MM.1S (cell line): ENCODE results near the gene PTPRD.

Experiments
- DNase-seq: peaks from one replicate; pipeline ENCODE4 v3.0.0-alpha.2; 2015
- H2AFZ ChIP-seq: fragments of 300-600 bp; sonication (generic); 2 replicates; pipeline ENCODE4 v1.6.0; 2016; ENCODE audit warnings: antibody characterized with exemption, low read length
- H3F3A ChIP-seq: fragments of 300-600 bp; sonication (generic); 2 replicates; pipeline ENCODE4 v1.6.1; 2016; ENCODE audit warnings: mild to moderate bottlenecking, antibody characterized with exemption, low read length, moderate library complexity, mixed read lengths; ENCODE audit not compliant: insufficient read depth
- H3K27ac ChIP-seq: fragments of 300-600 bp; sonication (generic); 2 replicates; pipeline ENCODE4 v1.5.1; 2016; ENCODE audit warnings: mild to moderate bottlenecking, low read length
- H3K27me3 ChIP-seq: fragments of 300-600 bp; sonication (generic); replicated peaks from 2 replicates; pipeline ENCODE4 v1.6.0; 2016; ENCODE audit warnings: low read length; ENCODE audit not compliant: insufficient read depth
- H3K36me3 ChIP-seq: fragments of 300-600 bp; sonication (generic); replicated peaks from 2 replicates; pipeline ENCODE4 v1.6.1; 2016; ENCODE audit warnings: mild to moderate bottlenecking, low read length, mixed read lengths; ENCODE audit not compliant: insufficient read depth
- H3K4me1 ChIP-seq: fragments of 300-600 bp; sonication (generic); 2 replicates; pipeline ENCODE4 v1.6.1; 2016; ENCODE audit warnings: low read length, mixed read lengths
- H3K4me2 ChIP-seq: fragments of 300-600 bp; sonication (generic); 2 replicates; pipeline ENCODE4 v1.6.0; 2016; ENCODE audit warnings: low read depth, low read length
- H3K4me3 ChIP-seq: fragments of 300-600 bp; sonication (generic); 2 replicates; pipeline ENCODE4 v1.5.1; 2016; ENCODE audit warnings: low read length, mixed read lengths
- H3K79me2 ChIP-seq: fragments of 300-600 bp; sonication (generic); 2 replicates; pipeline ENCODE4 v1.6.1; 2016; ENCODE audit warnings: mixed run types, low read length, mixed read lengths
- H3K9ac ChIP-seq: fragments of 300-600 bp; sonication (generic); 2 replicates; pipeline ENCODE4 v1.6.1; 2016; ENCODE audit warnings: low read length, mixed read lengths
- H3K9me2 ChIP-seq: fragments of 300-600 bp; sonication (generic); replicated peaks from 2 replicates; pipeline ENCODE4 v1.6.1; 2016; ENCODE audit warnings: mild to moderate bottlenecking, low read length, mixed read lengths; ENCODE audit not compliant: insufficient read depth
- H3K9me3 ChIP-seq: fragments of 300-600 bp; sonication (generic); replicated peaks from 2 replicates; pipeline ENCODE4 v1.6.1; 2016; ENCODE audit warnings: mild to moderate bottlenecking, low read length, mixed read lengths; ENCODE audit not compliant: insufficient read depth
- H4K20me1 ChIP-seq: fragments of 300-600 bp; sonication (generic); 2 replicates; pipeline ENCODE4 v1.6.1; 2016; ENCODE audit warnings: mild to moderate bottlenecking, low read length, moderate library complexity, mixed read lengths; ENCODE audit not compliant: insufficient read depth
- CTCF ChIP-seq: fragments of 300-600 bp; sonication (generic); IDR thresholded peaks from 2 replicates; pipeline ENCODE4 v1.5.1; 2016; ENCODE audit warnings: antibody characterized with exemption, low read length, mixed read lengths
- EZH2 ChIP-seq: fragments of 300-600 bp; sonication (generic); optimal IDR thresholded peaks from 2 replicates; pipeline ENCODE3; 2017; ENCODE audit warnings: low read depth, mild to moderate bottlenecking, antibody characterized with exemption, low read length, mixed read lengths
- EZH2phosphoT487 ChIP-seq: fragments of 300-600 bp; sonication (generic); IDR thresholded peaks from 2 replicates; pipeline ENCODE4 v1.6.1; 2018; ENCODE audit warnings: antibody characterized with exemption, low read length

PTPRD gene

GRCh38 chr9:8552732-8553131 is 2060.1 kb downstream of the PTPRD start:
- Histone ChIP-seq H3K4me3 (no peak overlapping the region), H3F3A (no peaks in the 10 kb centered on the region), H3K9me3 (no peaks in the 10 kb centered on the region), H3K4me2 (no peak overlapping the region), H3K27ac (no peak overlapping the region), H3K9me2 (no peaks in the 10 kb centered on the region), H2AFZ (no peak overlapping the region), H4K20me1 (no peaks in the 10 kb centered on the region), H3K27me3 (no peaks in the 10 kb centered on the region), H3K36me3 (no peaks in the 10 kb centered on the region), H3K9ac (no peak overlapping the region), H3K79me2 (no peaks in the 10 kb centered on the region), H3K4me1 (no peaks in the 10 kb centered on the region)
- TF ChIP-seq EZH2: no peak
- no peak for DNase-seq

GRCh38 chr9:8549214-8549613 is 2063.6 kb downstream of the PTPRD start:
- Histone ChIP-seq H3F3A (no peaks in the 10 kb centered on the region), H3K4me3 (no peak overlapping the region), H3K27me3 (no peaks in the 10 kb centered on the region), H3K9me3 (no peaks in the 10 kb centered on the region), H3K79me2 (no peaks in the 10 kb centered on the region), H3K4me1 (no peaks in the 10 kb centered on the region), H3K4me2 (no peak overlapping the region), H3K27ac (no peak overlapping the region), H4K20me1 (no peaks in the 10 kb centered on the region), H3K36me3 (no peaks in the 10 kb centered on the region), H2AFZ (no peak overlapping the region), H3K9me2 (no peaks in the 10 kb centered on the region), H3K9ac (no peak overlapping the region)
- TF ChIP-seq EZH2 (no peak), CTCF (no peak), EZH2phosphoT487 (no peak)
- no peak for DNase-seq

- no peaks in the 10 kb centered on the region for H3K4me1 ChIP-seq
Measured at GRCh38 chr9:8543219-8543618, 2069.6 kb downstream of the PTPRD start.

More at GRCh38 chr9:8543219-8543618, 2069.6 kb downstream of the PTPRD start:
- no peak overlapping the region for H3K27ac ChIP-seq
- no peak overlapping the region for H2AFZ ChIP-seq
- DNase-seq: no peak
- no peak overlapping the region for H3K9ac ChIP-seq
- H4K20me1 ChIP-seq: no peaks in the 10 kb centered on the region
- TF ChIP-seq EZH2 (no peak), EZH2phosphoT487 (no peak), CTCF (no peak)
- no peaks in the 10 kb centered on the region for H3K36me3 ChIP-seq
- H3K9me3 ChIP-seq: no peaks in the 10 kb centered on the region
- H3K79me2 ChIP-seq: no peaks in the 10 kb centered on the region
- H3K4me3 ChIP-seq: no peak overlapping the region
- no peaks in the 10 kb centered on the region for H3K9me2 ChIP-seq
- no peaks in the 10 kb centered on the region for H3F3A ChIP-seq
- no peak overlapping the region for H3K4me2 ChIP-seq
- no peaks in the 10 kb centered on the region for H3K27me3 ChIP-seq
